K562 (cell line): ENCODE measurements around the gene CWF19L1. TPM values are rescaled to one million over a fixed set of nuclear protein-coding genes. Genes with fewer than 3 reads are reported as not detected.
"Not testable (repeated sequence)": the region's sequence is repeated elsewhere in the genome, so short reads cannot be mapped to it uniquely, and the experiment has no call there.

ENCODE experiments used
- ATAC-seq: fragments of 200-7000 bp; cut with Tn5 transposase; 3 replicates; pipeline ENCODE4 v1.9.1; 2020; ENCODE audit warnings: moderate library complexity
- BruUV-seq: library from RNA; stranded (reverse); fragments of 400-500 nt; replicated peaks from 2 replicates; lab custom pipeline; 2021; lab: Mats Ljungman, UMichigan
- CTCF ChIA-PET: fragments of 300-600 bp; formaldehyde crosslinking; extraction: SDS; loops from one replicate; lab custom pipeline; 2021; ENCODE audit warnings: low intra/inter-chr PET ratio; lab: Yijun Ruan, JAX
- POLR2A ChIA-PET: fragments of 300-600, 350-650 bp; sonication (Branson Sonifier 250); formaldehyde crosslinking; extraction: SDS; loops from one replicate; lab custom pipeline; 2021; ENCODE audit warnings: antibody characterized with exemption, inconsistent platforms; lab: Yijun Ruan, JAX
- DNase-seq, 4 experiments: peaks; one replicate each; pipeline versions ENCODE4 v3.0.0 to v3.0.0-alpha.2; 2011 to 2018; ENCODE audit warnings: low spot score in 3 of 4, mixed read lengths in 3 of 4; ENCODE audit errors: extremely low read depth in 1 of 4
- FAIRE-seq: peaks from 2 replicates; lab custom pipeline; 2011; peaks lifted over from hg19 to GRCh38; lab: Jason Lieb, UNC
- H2AFZ ChIP-seq: 2 replicates; pipeline ENCODE4 v1.6.0; 2011; ENCODE audit warnings: low read depth, low read length, control low read depth, inconsistent platforms
- H3K27ac ChIP-seq: fragments of 200-600 bp; 3 replicates; pipeline ENCODE4 v1.8.0; 2011; ENCODE audit warnings: low read depth, mild to moderate bottlenecking, control low read depth, inconsistent platforms, low read length, moderate library complexity, mixed read lengths; ENCODE audit errors: extremely low read depth
- H3K27me3 ChIP-seq, 2 experiments: fragments of 300-600 bp in 1 of 2; 2 replicates in 1 of 2; 3 replicates in 1 of 2; pipeline versions ENCODE4 v1.6.0 to v1.8.0; 2011; ENCODE audit warnings: inconsistent platforms in 2 of 2, low read length in 2 of 2, mild to moderate bottlenecking in 1 of 2, mixed read lengths in 1 of 2, moderate library complexity in 1 of 2; ENCODE audit not compliant: control insufficient read depth in 2 of 2, insufficient read depth in 2 of 2
- H3K36me3 ChIP-seq: fragments of 300-600 bp; 3 replicates; pipeline ENCODE4 v1.8.0; 2011; ENCODE audit warnings: mild to moderate bottlenecking, low read length, inconsistent platforms; ENCODE audit not compliant: control insufficient read depth, insufficient read depth
- H3K4me1 ChIP-seq, 2 experiments: fragments of 200-600 bp in 1 of 2; replicated peaks in 1 of 2; 2 replicates in 1 of 2; 3 replicates in 1 of 2; pipeline versions ENCODE4 v1.5.1 to v1.8.0; 2011; ENCODE audit warnings: inconsistent platforms in 2 of 2, low read length in 2 of 2, mild to moderate bottlenecking in 1 of 2, mixed read lengths in 1 of 2, moderate library complexity in 1 of 2; ENCODE audit not compliant: control insufficient read depth in 2 of 2, insufficient read depth in 2 of 2
- H3K4me2 ChIP-seq: 2 replicates; pipeline ENCODE4 v1.6.1; 2011; ENCODE audit warnings: low read length, control low read depth, inconsistent platforms, mixed read lengths; ENCODE audit not compliant: insufficient read depth
- H3K4me3 ChIP-seq: fragments of 200-600 bp; sonication (generic), shearing (Covaris generic); 2 replicates; pipeline ENCODE4 v1.5.1; 2016; ENCODE audit warnings: control low read depth, inconsistent platforms
- H3K79me2 ChIP-seq: fragments of 200-600 bp; 3 replicates; pipeline ENCODE4 v1.8.0; 2011; ENCODE audit warnings: low read length, inconsistent platforms; ENCODE audit not compliant: control insufficient read depth, insufficient read depth
- H3K9ac ChIP-seq, 2 experiments: 2 replicates each; pipeline versions ENCODE4 v1.6.0 to v1.6.1; 2011; ENCODE audit warnings: low read depth in 2 of 2, low read length in 2 of 2, control low read depth in 1 of 2, inconsistent platforms in 1 of 2, mild to moderate bottlenecking in 1 of 2, mixed read lengths in 1 of 2; ENCODE audit not compliant: insufficient read depth in 1 of 2
- H3K9me1 ChIP-seq: one replicate; pipeline ENCODE4 v1.6.0; 2011; ENCODE audit warnings: inconsistent platforms, mild to moderate bottlenecking, low read length, moderate library complexity; ENCODE audit not compliant: control insufficient read depth, insufficient read depth
- H3K9me3 ChIP-seq: replicated peaks from 2 replicates; pipeline ENCODE4 v1.5.1; 2011; ENCODE audit warnings: low read depth, low read length, inconsistent platforms; ENCODE audit not compliant: control insufficient read depth, insufficient read depth
- H4K20me1 ChIP-seq: replicated peaks from 2 replicates; pipeline ENCODE4 v1.6.1; 2011; ENCODE audit warnings: low read length, inconsistent platforms, mixed read lengths; ENCODE audit not compliant: control insufficient read depth, insufficient read depth
- C11orf30 ChIP-seq: fragments of 450-650 bp; IDR thresholded peaks from 2 replicates; pipeline ENCODE4 v1.6.1; 2016; ENCODE audit warnings: low read depth, mild to moderate bottlenecking
- CREB5 ChIP-seq: fragments of 250-450 bp; sonication (Bioruptor Pico); IDR thresholded peaks from 2 replicates; pipeline ENCODE4 v1.5.0; 2020; ENCODE audit warnings: mild to moderate bottlenecking
- ETS1 ChIP-seq: conservative IDR thresholded peaks from 2 replicates; pipeline ENCODE4 v1.6.1; 2011; ENCODE audit warnings: low read depth, mild to moderate bottlenecking, low read length; ENCODE audit not compliant: control insufficient read depth
- IFI16 ChIP-seq: fragments of 250-450 bp; sonication (Bioruptor Pico); IDR thresholded peaks from 2 replicates; pipeline ENCODE4 v2.1.2; 2022; ENCODE audit warnings: mild to moderate bottlenecking, inconsistent platforms
- LEF1 ChIP-seq: fragments of 450-650 bp; IDR thresholded peaks from 2 replicates; pipeline ENCODE4 v1.6.1; 2016; ENCODE audit warnings: mild to moderate bottlenecking
- MYC ChIP-seq, 2 experiments: fragments of 250-450 bp in 1 of 2; sonication (Bioruptor Pico) in 1 of 2; IDR thresholded peaks; 2 replicates each; pipeline versions ENCODE4 v1.5.1 to v1.6.1; 2012 to 2021; ENCODE audit warnings: low read depth in 2 of 2, borderline replicate concordance in 1 of 2, improper control_type of control experiment in 1 of 2, low read length in 1 of 2, mild to moderate bottlenecking in 1 of 2, moderate library complexity in 1 of 2
- RAD21 ChIP-seq, 2 experiments: fragments of 250-450 bp in 1 of 2; fragments of 450-650 bp in 1 of 2; sonication (Bioruptor Pico) in 1 of 2; formaldehyde crosslinking in 1 of 2; IDR thresholded peaks in 1 of 2; conservative IDR thresholded peaks in 1 of 2; 2 replicates each; pipeline versions ENCODE4 v1.4.0 to v1.8.0; 2020 to 2022; ENCODE audit warnings: mild to moderate bottlenecking in 2 of 2, moderate library complexity in 1 of 2
- SP1 ChIP-seq: sonication (generic); formaldehyde crosslinking; IDR thresholded peaks from 2 replicates; pipeline ENCODE4 v1.8.1; 2022; ENCODE audit warnings: mild to moderate bottlenecking, missing genetic modification reagents
- SUPT5H ChIP-seq: fragments of 450-650 bp; IDR thresholded peaks from 2 replicates; pipeline ENCODE4 v1.6.1; 2016
- TCF7 ChIP-seq: sonication (generic); IDR thresholded peaks from 2 replicates; pipeline ENCODE4 v1.6.1; 2016; ENCODE audit warnings: antibody characterized with exemption, borderline replicate concordance
- WHSC1 ChIP-seq: IDR thresholded peaks from one replicate; pipeline ENCODE4 v1.6.1; 2012; ENCODE audit warnings: low read length, control low read depth, inconsistent platforms
- WGBS: fragments of 100-300 bp; shearing (Covaris generic); methylation state at CpG from one replicate; pipeline ENCODE4 v1.1.6; 2016; ENCODE audit warnings: low coverage, mixed read lengths; ENCODE audit not compliant: insufficient coverage; ENCODE audit errors: missing lambda C conversion rate; 5-methylcytosine and 5-hydroxymethylcytosine counted together
- in situ Hi-C: fragments of 300-500 bp; cut with MboI; formaldehyde crosslinking; loops from 4 replicates; pipeline ENCODE4 v1.15.0; 2018; ENCODE audit warnings: inconsistent platforms, mixed read lengths
- intact Hi-C: fragments of 100-400 bp; cut with micrococcal nuclease; formaldehyde crosslinking; loops from 2 replicates; pipeline ENCODE4 v1.14.2; 2022
- polyA plus RNA-seq, 8 experiments: library from polyadenylated mRNA; depleted of rRNA in 4 of 8; stranded (reverse) in 5 of 8; unstranded in 3 of 8; fragments of >200 nt; fragmentation: Nextera tagmentation in 2 of 8; fragmentation: Illumina TruSeq in 1 of 8; extraction: Ambion mirVana in 2 of 8; extraction: Trizol in 1 of 8; gene quantifications; 2 replicates each; pipeline versions ENCODE4 v1.2.1 to v1.2.3, GENCODE V29; 2011 to 2014; ENCODE audit warnings: inconsistent platforms in 1 of 8, missing spikeins in 1 of 8
- total RNA-seq, 7 experiments: library from RNA; depleted of rRNA in 6 of 7; stranded (reverse); fragments of >200 nt in 6 of 7; fragmentation: Illumina TruSeq in 2 of 7; extraction: Trizol in 2 of 7; gene quantifications; 2 replicates each; pipeline versions ENCODE4 v1.2.1 to v1.2.3, GENCODE V29; 2011 to 2021; ENCODE audit warnings: low replicate concordance in 1 of 7

The CWF19L1 gene
- total and polyA plus RNA-seq, 9 of the 15 experiments (the other 6 are each of a cell fraction or from before 2014, with no cell fraction given) = 19.5 to 49.9 (median 30.9) TPM

- TF ChIP-seq SUPT5H = no peak
- no peak for TF ChIP-seq LEF1
- no peak for TF ChIP-seq WHSC1
- TF ChIP-seq IFI16 (CRISPR knock-in tag) = no peak
- TF ChIP-seq MYC (IDR thresholded peaks at IDR 0.05; ENCODE audit: low read depth, low read length) = no peak
- no peak for TF ChIP-seq MYC (CRISPR knock-in tag; IDR thresholded peaks at IDR 0.05; ENCODE audit: borderline replicate concordance, low read depth)
- no peak for TF ChIP-seq SP1
- TF ChIP-seq ETS1 = no peak
- no peak for TF ChIP-seq C11orf30
- no peak for TF ChIP-seq RAD21 (CRISPR knock-in tag; conservative IDR thresholded peaks at IDR 0.05 in 1 of 2, IDR thresholded peaks at IDR 0.05 in 1 of 2)
- no peak for TF ChIP-seq CREB5
- TF ChIP-seq TCF7 = no peak
These were observed 15.5 kb upstream of the CWF19L1 start (continued) for GRCh38 chr10:100282907-100283306.

GRCh38 chr10:100276971-100277370, 9.5 kb upstream of the CWF19L1 start:
- H2AFZ ChIP-seq, H4K20me1 ChIP-seq, DNase-seq, H3K27ac ChIP-seq, FAIRE-seq, POLR2A ChIA-PET, CTCF ChIA-PET, H3K79me2 ChIP-seq, intact Hi-C loops, H3K4me1 ChIP-seq, BruUV-seq, H3K4me2 ChIP-seq, in situ Hi-C loops, H3K9me3 ChIP-seq, H3K9me1 ChIP-seq, H3K27me3 ChIP-seq, H3K4me3 ChIP-seq, H3K9ac ChIP-seq, ATAC-seq: not testable (repeated sequence)
- H3K36me3 ChIP-seq = peaks cover 44% of the 10 kb centered on the region; the same call in 1 of the 3 replicates
- WGBS = no CpG with 5 or more reads among the region's 31 CpGs
